Tibial artery (tissue), 4 donors: ENCODE data around the gene ELAPOR1.

Experiments used
- DNase-seq, 2 donors: peaks; one replicate each; pipeline ENCODE4 v3.0.0-alpha.2; 2019
- H3K27ac ChIP-seq, 2 donors: fragments of 200-600 bp; sonication (generic) in 1 of 2; 1 replicate in 1 of 2; 2 replicates in 1 of 2; pipeline ENCODE4 v1.5.1; 2018 to 2019; ENCODE audit warnings: mild to moderate bottlenecking in 1 of 2
- H3K27me3 ChIP-seq, 2 donors: fragments of 200-600 bp; sonication (generic) in 1 of 2; one replicate each; pipeline versions ENCODE4 v1.5.1 to v1.6.0; 2016 to 2019
- H3K36me3 ChIP-seq, 3 donors: fragments of 200-600 bp; sonication (generic) in 2 of 3; one replicate each; pipeline ENCODE4 v1.5.1; 2016 to 2019; ENCODE audit warnings: mild to moderate bottlenecking in 2 of 3
- H3K4me1 ChIP-seq, 4 donors: fragments of 200-600 bp; sonication (generic) in 2 of 4; 1 replicate in 3 of 4; 2 replicates in 1 of 4; pipeline ENCODE4 v1.5.1; 2016 to 2019
- H3K4me3 ChIP-seq, 2 donors: fragments of 200-600 bp; sonication (generic) in 1 of 2; 1 replicate in 1 of 2; 2 replicates in 1 of 2; pipeline ENCODE4 v1.5.1; 2018 to 2019; ENCODE audit warnings: mild to moderate bottlenecking in 2 of 2
- H3K9me3 ChIP-seq, 3 donors: fragments of 200-600 bp; sonication (generic) in 1 of 3; one replicate each; pipeline ENCODE4 v1.5.1; 2016 to 2019
- intact Hi-C: fragments of 100-400 bp; cut with DNase I; formaldehyde crosslinking; loops from one replicate; pipeline ENCODE4 v1.15.0; 2023; ENCODE audit warnings: low total_unique reads
- TF ChIP-seq, protein P1 (sequence below), 2 experiments: fragments of 200-600 bp in 1 of 2; fragments of 450-650 bp in 1 of 2; IDR thresholded peaks; one replicate each; pipeline ENCODE4 v1.5.1; 2017 to 2019; ENCODE audit warnings: antibody characterized with exemption in 2 of 2, mild to moderate bottlenecking in 1 of 2, moderate library complexity in 1 of 2

Gene ELAPOR1

GRCh38 chr1:109133002-109133706, 19.2 kb downstream of the ELAPOR1 start:
- DNase-seq = no peak
- TF ChIP-seq, protein P1, sequence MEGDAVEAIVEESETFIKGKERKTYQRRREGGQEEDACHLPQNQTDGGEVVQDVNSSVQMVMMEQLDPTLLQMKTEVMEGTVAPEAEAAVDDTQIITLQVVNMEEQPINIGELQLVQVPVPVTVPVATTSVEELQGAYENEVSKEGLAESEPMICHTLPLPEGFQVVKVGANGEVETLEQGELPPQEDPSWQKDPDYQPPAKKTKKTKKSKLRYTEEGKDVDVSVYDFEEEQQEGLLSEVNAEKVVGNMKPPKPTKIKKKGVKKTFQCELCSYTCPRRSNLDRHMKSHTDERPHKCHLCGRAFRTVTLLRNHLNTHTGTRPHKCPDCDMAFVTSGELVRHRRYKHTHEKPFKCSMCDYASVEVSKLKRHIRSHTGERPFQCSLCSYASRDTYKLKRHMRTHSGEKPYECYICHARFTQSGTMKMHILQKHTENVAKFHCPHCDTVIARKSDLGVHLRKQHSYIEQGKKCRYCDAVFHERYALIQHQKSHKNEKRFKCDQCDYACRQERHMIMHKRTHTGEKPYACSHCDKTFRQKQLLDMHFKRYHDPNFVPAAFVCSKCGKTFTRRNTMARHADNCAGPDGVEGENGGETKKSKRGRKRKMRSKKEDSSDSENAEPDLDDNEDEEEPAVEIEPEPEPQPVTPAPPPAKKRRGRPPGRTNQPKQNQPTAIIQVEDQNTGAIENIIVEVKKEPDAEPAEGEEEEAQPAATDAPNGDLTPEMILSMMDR (IDR thresholded peaks at IDR 0.05) = no peak
- no peaks in the 10 kb centered on the region for H3K36me3 ChIP-seq
- H3K4me1 ChIP-seq = peaks cover 0 to 15% (median 0%) of the 10 kb centered on the region in 4 donors
- no peaks in the 10 kb centered on the region for H3K9me3 ChIP-seq
- no peaks in the 10 kb centered on the region for H3K27me3 ChIP-seq
- intact Hi-C loops = no loop called here
- H3K27ac ChIP-seq = no peak overlapping the region
- no peak overlapping the region for H3K4me3 ChIP-seq

DNA sequence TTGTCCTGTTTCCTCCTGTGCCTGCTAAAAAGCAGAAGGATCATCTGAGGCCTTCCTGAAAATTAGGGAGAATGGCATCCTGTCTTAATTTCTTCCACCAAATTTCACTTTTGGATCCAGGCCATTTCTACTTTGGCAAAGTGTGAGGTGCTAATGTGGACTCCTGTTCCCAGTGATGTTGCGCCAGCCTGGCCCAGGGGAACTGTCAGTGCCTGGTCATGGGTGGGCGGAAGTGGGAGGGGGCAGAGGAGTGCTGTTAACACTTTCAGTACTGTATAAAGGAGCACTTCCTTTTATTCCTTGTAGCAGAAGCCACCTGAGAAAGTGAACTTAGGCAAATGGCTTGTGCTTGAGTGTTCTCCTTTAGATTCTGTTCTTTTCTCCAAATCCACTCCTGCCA, 19.9 kb downstream of the ELAPOR1 start:
- H3K9me3 ChIP-seq = no peaks in the 10 kb centered on the region
- peak in 1 of 2 donors; percentile 29 for DNase-seq
- intact Hi-C loops = no loop called here
- H3K27ac ChIP-seq = no peak overlapping the region
- H3K4me1 ChIP-seq = peaks cover 0 to 15% (median 0%) of the 10 kb centered on the region in 4 donors
- no peak overlapping the region for H3K4me3 ChIP-seq
- no peaks in the 10 kb centered on the region for H3K36me3 ChIP-seq
- no peaks in the 10 kb centered on the region for H3K27me3 ChIP-seq
- TF ChIP-seq, protein P1 (IDR thresholded peaks at IDR 0.05) = no peak

- Histone ChIP-seq H3K27ac (no peak overlapping the region), H3K27me3 (no peaks in the 10 kb centered on the region), H3K36me3 (no peaks in the 10 kb centered on the region), H3K9me3 (no peaks in the 10 kb centered on the region), H3K4me3 (no peak overlapping the region), H3K4me1 (peaks cover 0 to 15% (median 0%) of the 10 kb centered on the region in 4 donors)
- TF ChIP-seq, protein P1 (IDR thresholded peaks at IDR 0.05) = no peak
- intact Hi-C loops = no loop called here
- DNase-seq = no peak
Measured at GRCh38 chr1:109134423-109134822, 20.5 kb downstream of the ELAPOR1 start.

DNA sequence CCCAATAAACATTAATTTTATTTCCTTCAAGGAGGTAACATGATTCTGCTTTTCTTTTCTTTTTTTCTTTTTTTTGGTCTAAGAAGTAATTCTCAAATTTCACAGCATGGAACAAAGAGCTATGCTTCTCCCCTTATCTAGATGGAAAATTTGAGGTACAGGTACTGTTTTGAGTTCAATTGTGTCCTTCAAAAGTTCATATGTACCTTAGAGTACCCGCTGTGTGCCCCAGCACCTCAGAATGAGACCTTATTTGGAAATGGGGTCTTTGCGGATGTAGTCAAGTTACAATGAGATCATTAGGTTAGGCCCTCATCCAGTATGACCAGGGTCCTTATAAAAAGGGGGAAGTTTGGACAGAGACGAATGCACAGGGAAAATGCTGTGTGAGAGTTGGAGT, 22.0 kb downstream of the ELAPOR1 start:
- no peaks in the 10 kb centered on the region for H3K36me3 ChIP-seq
- no peak overlapping the region for H3K4me3 ChIP-seq
- H3K27ac ChIP-seq = no peak overlapping the region
- H3K27me3 ChIP-seq = no peaks in the 10 kb centered on the region
- H3K4me1 ChIP-seq = peaks cover 0 to 15% (median 0%) of the 10 kb centered on the region in 4 donors
- intact Hi-C loops = no loop called here
- DNase-seq = no peak
- H3K9me3 ChIP-seq = no peaks in the 10 kb centered on the region
- TF ChIP-seq, protein P1 (IDR thresholded peaks at IDR 0.05) = no peak

GRCh38 chr1:109136766-109137165, 22.9 kb downstream of the ELAPOR1 start:
- TF ChIP-seq, protein P1 (IDR thresholded peaks at IDR 0.05) = no peak
- no peaks in the 10 kb centered on the region for H3K9me3 ChIP-seq
- H3K4me1 ChIP-seq = peaks cover 0 to 15% (median 0%) of the 10 kb centered on the region in 4 donors
- no peak overlapping the region for H3K4me3 ChIP-seq
- no peak overlapping the region for H3K27ac ChIP-seq
- intact Hi-C loops = no loop called here
- H3K36me3 ChIP-seq = no peaks in the 10 kb centered on the region
- no peak for DNase-seq
- H3K27me3 ChIP-seq = no peaks in the 10 kb centered on the region
